SK-N-SH (cell line): ENCODE data around the gene PXK. TPM values are rescaled to one million over a fixed set of nuclear protein-coding genes. Genes with fewer than 3 reads are reported as not detected.

Source experiments
- CTCF ChIA-PET: fragments of 300-600, 350-600 bp; formaldehyde crosslinking; extraction: SDS; loops from one replicate; lab custom pipeline; 2021; lab: Yijun Ruan, JAX
- POLR2A ChIA-PET: fragments of 350-600 bp; sonication (Branson Sonifier 250); formaldehyde crosslinking; extraction: SDS; loops from one replicate; lab custom pipeline; 2020; ENCODE audit warnings: antibody characterized with exemption, inconsistent platforms; lab: Yijun Ruan, JAX
- DNase-seq: peaks from one replicate; pipeline ENCODE4 v3.0.0; 2012
- H2AFZ ChIP-seq: fragments of 200-600 bp; sonication (generic); 2 replicates; pipeline ENCODE4 v1.8.1; 2016; ENCODE audit warnings: antibody characterized with exemption, mild to moderate bottlenecking, low read depth
- H3F3A ChIP-seq: fragments of 200-600 bp; sonication (generic); replicated peaks from 2 replicates; pipeline ENCODE3; 2016; ENCODE audit warnings: antibody characterized with exemption, mild to moderate bottlenecking; ENCODE audit not compliant: insufficient read depth
- H3K27ac ChIP-seq, 2 experiments: fragments of 200-500 bp in 1 of 2; fragments of 200-600 bp in 1 of 2; sonication (Bioruptor generic) in 1 of 2; sonication (generic), shearing (Covaris generic) in 1 of 2; 2 replicates each; pipeline versions ENCODE4 v1.5.1 to v1.6.1; 2014 to 2016; ENCODE audit warnings: low read depth in 2 of 2, inconsistent platforms in 1 of 2, low read length in 1 of 2, mild to moderate bottlenecking in 1 of 2, mixed read lengths in 1 of 2
- H3K27me3 ChIP-seq: fragments of 200-600 bp; sonication (generic), shearing (Covaris generic); 2 replicates; pipeline ENCODE4 v1.6.1; 2016; ENCODE audit warnings: mixed run types; ENCODE audit not compliant: insufficient read depth
- H3K36me3 ChIP-seq, 2 experiments: fragments of 200-500 bp in 1 of 2; fragments of 200-600 bp in 1 of 2; sonication (Bioruptor generic) in 1 of 2; sonication (generic) in 1 of 2; replicated peaks in 1 of 2; 2 replicates each; pipeline versions ENCODE3 to v1.5.1; 2014 to 2016; ENCODE audit warnings: low read length in 1 of 2, mild to moderate bottlenecking in 1 of 2; ENCODE audit not compliant: insufficient read depth in 2 of 2, control insufficient read depth in 1 of 2
- H3K4me1 ChIP-seq, 2 experiments: fragments of 200-500 bp in 1 of 2; fragments of 200-600 bp in 1 of 2; sonication (Bioruptor generic) in 1 of 2; sonication (generic), shearing (Covaris generic) in 1 of 2; 2 replicates each; pipeline versions ENCODE4 v1.5.1 to v1.6.1; 2014 to 2016; ENCODE audit warnings: low read depth in 1 of 2, low read length in 1 of 2, mixed run types in 1 of 2; ENCODE audit not compliant: insufficient read depth in 2 of 2, control insufficient read depth in 1 of 2
- H3K4me2 ChIP-seq: fragments of 200-600 bp; sonication (generic), shearing (Covaris generic); 2 replicates; pipeline ENCODE4 v1.6.1; 2017; ENCODE audit warnings: mixed run types
- H3K4me3 ChIP-seq, 2 experiments: fragments of 200-500 bp in 1 of 2; fragments of 200-600 bp in 1 of 2; sonication (Bioruptor generic) in 1 of 2; sonication (generic), shearing (Covaris generic) in 1 of 2; 2 replicates each; pipeline versions ENCODE4 v1.5.1 to v1.8.1; 2014 to 2016; ENCODE audit warnings: low read depth in 2 of 2, inconsistent platforms in 1 of 2, low read length in 1 of 2, mild to moderate bottlenecking in 1 of 2, mixed read lengths in 1 of 2, moderate library complexity in 1 of 2
- H3K79me2 ChIP-seq: fragments of 200-600 bp; sonication (generic); 2 replicates; pipeline ENCODE4 v1.8.1; 2017; ENCODE audit warnings: mild to moderate bottlenecking; ENCODE audit not compliant: insufficient read depth
- H3K9ac ChIP-seq: fragments of 200-600 bp; sonication (generic); 2 replicates; pipeline ENCODE4 v1.6.1; 2017; ENCODE audit warnings: mixed run types
- H3K9me2 ChIP-seq: fragments of 200-600 bp; sonication (generic); 2 replicates; pipeline ENCODE4 v1.6.1; 2017; ENCODE audit warnings: mixed run types
- H3K9me3 ChIP-seq: fragments of 200-600 bp; sonication (generic); 2 replicates; pipeline ENCODE4 v1.6.1; 2017; ENCODE audit warnings: mixed run types, mild to moderate bottlenecking, moderate library complexity
- H4K20me1 ChIP-seq: fragments of 200-600 bp; sonication (generic); 2 replicates; pipeline ENCODE4 v1.6.1; 2017; ENCODE audit warnings: mild to moderate bottlenecking, mixed run types; ENCODE audit not compliant: insufficient read depth
- CTCF ChIP-seq: fragments of 200-600 bp; sonication (generic); IDR thresholded peaks from 2 replicates; pipeline ENCODE4 v1.6.1; 2017; ENCODE audit warnings: antibody characterized with exemption, mild to moderate bottlenecking, moderate library complexity
- ELF1 ChIP-seq: IDR thresholded peaks from 2 replicates; pipeline ENCODE4 v1.4.0; 2012
- FOSL2 ChIP-seq: IDR thresholded peaks from 2 replicates; pipeline ENCODE4 v1.4.0; 2012; ENCODE audit warnings: low read depth, mild to moderate bottlenecking, moderate library complexity, borderline replicate concordance
- FOXJ3 ChIP-seq: sonication (generic); formaldehyde crosslinking; IDR thresholded peaks from 2 replicates; pipeline ENCODE4 v1.5.1; 2020; ENCODE audit warnings: mild to moderate bottlenecking, missing genetic modification reagents
- GABPA ChIP-seq: IDR thresholded peaks from 2 replicates; pipeline ENCODE4 v1.4.0; 2012; ENCODE audit warnings: low read depth, mild to moderate bottlenecking
- GATA2 ChIP-seq: sonication (generic); formaldehyde crosslinking; IDR thresholded peaks from 2 replicates; pipeline ENCODE4 v1.5.0; 2020; ENCODE audit warnings: mild to moderate bottlenecking, missing genetic modification reagents
- MAX ChIP-seq: IDR thresholded peaks from 2 replicates; pipeline ENCODE4 v1.4.0; 2012; ENCODE audit warnings: low read depth
- MEF2A ChIP-seq: IDR thresholded peaks from 2 replicates; pipeline ENCODE4 v1.4.0; 2012; ENCODE audit warnings: low read depth, borderline replicate concordance
- NFIC ChIP-seq: IDR thresholded peaks from 2 replicates; pipeline ENCODE4 v1.4.0; 2012; ENCODE audit warnings: borderline replicate concordance
- NRF1 ChIP-seq: IDR thresholded peaks from 2 replicates; pipeline ENCODE4 v1.6.1; 2012; ENCODE audit warnings: low read depth, mild to moderate bottlenecking, low read length
- PBX3 ChIP-seq: IDR thresholded peaks from 2 replicates; pipeline ENCODE4; 2012
- POLR2AphosphoS5 ChIP-seq: IDR thresholded peaks from 2 replicates; pipeline ENCODE4 v1.6.1; 2012; ENCODE audit warnings: low read depth, low read length
- RAD21 ChIP-seq: IDR thresholded peaks from 2 replicates; pipeline ENCODE4 v1.6.1; 2012; ENCODE audit warnings: mild to moderate bottlenecking, low read length
- RCOR1 ChIP-seq: fragments of 150-350 bp; IDR thresholded peaks from 2 replicates; pipeline ENCODE4 v1.6.1; 2017; ENCODE audit warnings: antibody characterized with exemption, low read length
- SMC3 ChIP-seq: IDR thresholded peaks from 2 replicates; pipeline ENCODE4 v1.6.1; 2012; ENCODE audit warnings: low read depth, low read length, improper control_type of control experiment
- USF1 ChIP-seq: IDR thresholded peaks from 2 replicates; pipeline ENCODE4 v1.4.0; 2012; ENCODE audit warnings: low read depth, borderline replicate concordance
- USF2 ChIP-seq: fragments of 150-350 bp; IDR thresholded peaks from 2 replicates; pipeline ENCODE4 v1.6.1; 2017; ENCODE audit warnings: antibody characterized with exemption, low read length, low read depth, borderline replicate concordance
- YY1 ChIP-seq: IDR thresholded peaks from 2 replicates; pipeline ENCODE4 v1.4.0; 2012; ENCODE audit warnings: low read depth, mild to moderate bottlenecking
- ZBTB33 ChIP-seq: IDR thresholded peaks from 2 replicates; pipeline ENCODE4 v1.4.0; 2012; ENCODE audit warnings: low read depth, borderline replicate concordance
- WGBS: methylation state at CpG from one replicate; pipeline ENCODE4 v1.1.6; 2017; ENCODE audit warnings: low lambda C conversion rate; 5-methylcytosine and 5-hydroxymethylcytosine counted together
- polyA plus RNA-seq, 3 experiments: library from polyadenylated mRNA; depleted of rRNA; stranded (reverse); fragments of >200 nt; gene quantifications; 2 replicates each; pipeline ENCODE4 v1.2.3, GENCODE V29; 2012

The PXK gene
- polyA plus RNA-seq, 1 of the 3 experiments (the other 2 are of a cell fraction): 8.4 TPM

GRCh38 chr3:58352626-58353025 lies 19.9 kb downstream of the PXK start:
- no peaks in the 10 kb centered on the region for H3F3A ChIP-seq
- peaks cover 6% of the 10 kb centered on the region for H3K79me2 ChIP-seq
- H3K36me3 ChIP-seq: no peaks in the 10 kb centered on the region
- CTCF ChIA-PET: interaction anchor here (1.0 to 1.7 kb wide), 2 partner anchors 63 to 139 kb away, joined by 3 to 5 read pairs; partner anchors contain the start of gene KCTD6
- H3K9me2 ChIP-seq: no peaks in the 10 kb centered on the region
- no peak overlapping the region for H2AFZ ChIP-seq
- H3K9me3 ChIP-seq: no peaks in the 10 kb centered on the region
- TF ChIP-seq NRF1 (no peak), RAD21 (no peak), USF1 (no peak), MEF2A (no peak), FOSL2 (no peak), SMC3 (no peak), GATA2 (CRISPR knock-in tag) (no peak), GABPA (no peak), PBX3 (no peak), YY1 (no peak), FOXJ3 (no peak), POLR2AphosphoS5 (no peak), USF2 (no peak), MAX (no peak), ELF1 (no peak), CTCF (no peak), ZBTB33 (no peak), RCOR1 (no peak), NFIC (no peak)
- no peak overlapping the region for H3K4me3 ChIP-seq
- DNase-seq: no peak
- no peaks in the 10 kb centered on the region for H4K20me1 ChIP-seq
- 94% methylated on average over 6 of the region's 6 CpGs for WGBS
- POLR2A ChIA-PET: no interaction called here
- H3K4me2 ChIP-seq: no peak overlapping the region
- peaks cover 0 to 7% of the 10 kb centered on the region in 2 experiments; a peak in 1 of 4 replicates for H3K4me1 ChIP-seq
- H3K9ac ChIP-seq: no peak overlapping the region
- no peak overlapping the region for H3K27ac ChIP-seq
- no peaks in the 10 kb centered on the region for H3K27me3 ChIP-seq
